Activated CD4-positive, CD25-positive, alpha-beta regulatory T cell (primary cell): ENCODE results near the gene HECTD4.
A peak's percentile ranks its signal among the peaks of the same experiment; 100 is the strongest.
"Not testable (repeated sequence)": the region's sequence is repeated elsewhere in the genome, so short reads cannot be mapped to it uniquely, and the experiment has no call there.

Source experiments
- DNase-seq, 4 experiments: peaks; one replicate each; lab custom pipeline; 2025; lab: John Stamatoyannopoulos, UW

The HECTD4 gene

GRCh38 chr12:112381883-112382796 is at the start of gene HECTD4:
TSS of gene HECTD4 (minus strand) at chr12:112382431. CDS start at chr12:112382128, 303 bp downstream.
- peak; percentile 80 to 91 (median 86) for DNase-seq

- no peak for DNase-seq
Measured at GRCh38 chr12:112431965-112432364, 49.7 kb upstream of the HECTD4 start.

- DNase-seq = no peak
Measured at GRCh38 chr12:112430929-112431328, 48.7 kb upstream of the HECTD4 start.

- DNase-seq = no peak
Measured at GRCh38 chr12:112427760-112428159, 45.5 kb upstream of the HECTD4 start.

GRCh38 chr12:112425582-112426382 is 43.6 kb upstream of the HECTD4 start:
- DNase-seq = no peak

GRCh38 chr12:112424126-112424525 is 41.9 kb upstream of the HECTD4 start:
- DNase-seq = no peak

- DNase-seq = no peak
Measured at GRCh38 chr12:112422531-112422930, 40.3 kb upstream of the HECTD4 start.

- DNase-seq = no peak
Measured at GRCh38 chr12:112421363-112421762, 39.1 kb upstream of the HECTD4 start.

GRCh38 chr12:112420740-112421139 is 38.5 kb upstream of the HECTD4 start:
- no peak for DNase-seq

- peak in 1 of 4 experiments; percentile 33 for DNase-seq
Measured at GRCh38 chr12:112419297-112420133, 37.3 kb upstream of the HECTD4 start.

GRCh38 chr12:112418608-112419296 is 36.5 kb upstream of the HECTD4 start, which contains the start of gene PTPN11:
TSS of gene PTPN11 (plus strand) at chr12:112418947. CDS start at chr12:112419112, 165 bp downstream.
- DNase-seq = peak; percentile 76 to 88 (median 80)

- no peak for DNase-seq
Measured at GRCh38 chr12:112418273-112418607, 36.0 kb upstream of the HECTD4 start.

- not testable (repeated sequence) for DNase-seq
Measured at GRCh38 chr12:112415457-112415856, 33.2 kb upstream of the HECTD4 start.

GRCh38 chr12:112413855-112414625 is 31.8 kb upstream of the HECTD4 start:
- no peak for DNase-seq

GRCh38 chr12:112409906-112410244 is 27.6 kb upstream of the HECTD4 start:
- no peak for DNase-seq

GRCh38 chr12:112409064-112409905 is 27.1 kb upstream of the HECTD4 start, which contains the start of gene RPL6:
TSS of gene RPL6 (minus strand) at chr12:112409605. CDS start at chr12:112408656, 949 bp downstream.
- peak; percentile 53 to 67 (median 59) for DNase-seq

- no peak for DNase-seq
Measured at GRCh38 chr12:112408621-112409020, 26.4 kb upstream of the HECTD4 start.

- not testable (repeated sequence) for DNase-seq
Measured at GRCh38 chr12:112407683-112408082, 25.5 kb upstream of the HECTD4 start.
